WTC11 (cell line): Measurements from ENCODE around the gene CFAP77.

Experiments
- ETV6 ChIP-seq: sonication (generic); formaldehyde crosslinking; IDR thresholded peaks from 2 replicates; pipeline ENCODE4 v1.8.1; 2022; ENCODE audit warnings: mild to moderate bottlenecking, missing genetic modification reagents
- JUN ChIP-seq: sonication (generic); formaldehyde crosslinking; IDR thresholded peaks from 2 replicates; pipeline ENCODE4 v1.8.0; 2023; ENCODE audit warnings: mild to moderate bottlenecking, missing genetic modification reagents
- SP1 ChIP-seq: sonication (generic); formaldehyde crosslinking; conservative IDR thresholded peaks from 2 replicates; pipeline ENCODE4 v1.8.1; 2022; ENCODE audit warnings: missing genetic modification reagents
- TF ChIP-seq, protein P1 (sequence below): fragments of 200-600 bp; IDR thresholded peaks from 2 replicates; pipeline ENCODE4 v1.8.0; 2022; ENCODE audit warnings: antibody characterized with exemption
- TF ChIP-seq, protein P2 (sequence below): sonication (generic); formaldehyde crosslinking; IDR thresholded peaks from 2 replicates; pipeline ENCODE4 v1.8.0; 2022; ENCODE audit warnings: missing genetic modification reagents
- TF ChIP-seq, protein P3 (sequence below): sonication (generic); formaldehyde crosslinking; IDR thresholded peaks from 2 replicates; pipeline ENCODE4 v1.8.0; 2022; ENCODE audit warnings: mild to moderate bottlenecking, missing genetic modification reagents
- TF ChIP-seq, protein P4 (sequence below): sonication (generic); formaldehyde crosslinking; IDR thresholded peaks from 2 replicates; pipeline ENCODE4 v1.8.0; 2023; ENCODE audit warnings: missing genetic modification reagents
- TF ChIP-seq, protein P5 (sequence below): sonication (generic); formaldehyde crosslinking; IDR thresholded peaks from 2 replicates; pipeline ENCODE4 v1.8.1; 2022; ENCODE audit warnings: mild to moderate bottlenecking, missing genetic modification reagents, moderate library complexity, borderline replicate concordance
- TF ChIP-seq, protein P6 (sequence below): sonication (generic); formaldehyde crosslinking; IDR thresholded peaks from 2 replicates; pipeline ENCODE4 v1.8.0; 2022; ENCODE audit warnings: mild to moderate bottlenecking, missing genetic modification reagents
- TF ChIP-seq, protein P7 (sequence below): sonication (generic); formaldehyde crosslinking; IDR thresholded peaks from 2 replicates; pipeline ENCODE4 v1.8.1; 2023; ENCODE audit warnings: mild to moderate bottlenecking, missing genetic modification reagents, moderate library complexity

DNA sequence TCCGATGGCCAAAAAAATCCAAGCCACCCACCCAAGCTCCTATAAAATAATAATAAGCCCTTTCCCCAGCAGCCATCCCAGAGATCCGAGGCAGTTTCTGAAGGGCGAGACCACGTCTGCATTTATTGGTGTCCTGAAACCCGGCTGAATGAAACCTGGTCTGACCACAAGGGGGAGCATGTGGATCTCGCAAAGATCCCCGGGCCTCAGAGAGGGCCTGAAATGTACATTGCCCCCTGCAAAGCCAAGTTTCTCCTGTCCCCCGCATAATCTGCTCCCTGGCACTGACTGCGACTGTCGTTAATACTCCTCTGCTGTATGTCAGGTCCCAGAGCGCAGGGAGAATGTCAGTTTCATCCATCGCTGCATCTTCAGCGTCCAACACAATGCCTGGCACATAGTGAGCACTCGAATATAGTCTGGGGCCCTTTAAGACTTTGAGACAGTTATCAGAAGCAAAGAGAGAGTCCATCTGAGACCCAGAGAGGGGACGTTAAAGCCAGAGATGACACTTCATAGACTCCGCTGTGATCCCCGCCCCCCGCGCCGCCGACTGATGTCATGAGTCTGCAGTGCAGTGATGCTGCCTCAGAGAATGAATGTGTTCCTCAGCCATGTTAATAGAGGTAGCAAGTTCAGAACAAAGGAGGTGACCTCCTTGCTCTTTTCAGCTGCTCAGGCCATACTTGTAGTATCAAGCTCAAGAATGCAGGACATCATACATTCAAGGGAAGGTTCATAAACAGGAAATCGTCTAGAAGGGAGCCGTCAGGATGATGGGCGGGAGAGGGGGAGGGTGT lies 97.9 kb downstream of the CFAP77 start:
- TF ChIP-seq, protein P1, sequence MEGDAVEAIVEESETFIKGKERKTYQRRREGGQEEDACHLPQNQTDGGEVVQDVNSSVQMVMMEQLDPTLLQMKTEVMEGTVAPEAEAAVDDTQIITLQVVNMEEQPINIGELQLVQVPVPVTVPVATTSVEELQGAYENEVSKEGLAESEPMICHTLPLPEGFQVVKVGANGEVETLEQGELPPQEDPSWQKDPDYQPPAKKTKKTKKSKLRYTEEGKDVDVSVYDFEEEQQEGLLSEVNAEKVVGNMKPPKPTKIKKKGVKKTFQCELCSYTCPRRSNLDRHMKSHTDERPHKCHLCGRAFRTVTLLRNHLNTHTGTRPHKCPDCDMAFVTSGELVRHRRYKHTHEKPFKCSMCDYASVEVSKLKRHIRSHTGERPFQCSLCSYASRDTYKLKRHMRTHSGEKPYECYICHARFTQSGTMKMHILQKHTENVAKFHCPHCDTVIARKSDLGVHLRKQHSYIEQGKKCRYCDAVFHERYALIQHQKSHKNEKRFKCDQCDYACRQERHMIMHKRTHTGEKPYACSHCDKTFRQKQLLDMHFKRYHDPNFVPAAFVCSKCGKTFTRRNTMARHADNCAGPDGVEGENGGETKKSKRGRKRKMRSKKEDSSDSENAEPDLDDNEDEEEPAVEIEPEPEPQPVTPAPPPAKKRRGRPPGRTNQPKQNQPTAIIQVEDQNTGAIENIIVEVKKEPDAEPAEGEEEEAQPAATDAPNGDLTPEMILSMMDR: peak; percentile 75
- no peak for TF ChIP-seq ETV6
- TF ChIP-seq, protein P2, sequence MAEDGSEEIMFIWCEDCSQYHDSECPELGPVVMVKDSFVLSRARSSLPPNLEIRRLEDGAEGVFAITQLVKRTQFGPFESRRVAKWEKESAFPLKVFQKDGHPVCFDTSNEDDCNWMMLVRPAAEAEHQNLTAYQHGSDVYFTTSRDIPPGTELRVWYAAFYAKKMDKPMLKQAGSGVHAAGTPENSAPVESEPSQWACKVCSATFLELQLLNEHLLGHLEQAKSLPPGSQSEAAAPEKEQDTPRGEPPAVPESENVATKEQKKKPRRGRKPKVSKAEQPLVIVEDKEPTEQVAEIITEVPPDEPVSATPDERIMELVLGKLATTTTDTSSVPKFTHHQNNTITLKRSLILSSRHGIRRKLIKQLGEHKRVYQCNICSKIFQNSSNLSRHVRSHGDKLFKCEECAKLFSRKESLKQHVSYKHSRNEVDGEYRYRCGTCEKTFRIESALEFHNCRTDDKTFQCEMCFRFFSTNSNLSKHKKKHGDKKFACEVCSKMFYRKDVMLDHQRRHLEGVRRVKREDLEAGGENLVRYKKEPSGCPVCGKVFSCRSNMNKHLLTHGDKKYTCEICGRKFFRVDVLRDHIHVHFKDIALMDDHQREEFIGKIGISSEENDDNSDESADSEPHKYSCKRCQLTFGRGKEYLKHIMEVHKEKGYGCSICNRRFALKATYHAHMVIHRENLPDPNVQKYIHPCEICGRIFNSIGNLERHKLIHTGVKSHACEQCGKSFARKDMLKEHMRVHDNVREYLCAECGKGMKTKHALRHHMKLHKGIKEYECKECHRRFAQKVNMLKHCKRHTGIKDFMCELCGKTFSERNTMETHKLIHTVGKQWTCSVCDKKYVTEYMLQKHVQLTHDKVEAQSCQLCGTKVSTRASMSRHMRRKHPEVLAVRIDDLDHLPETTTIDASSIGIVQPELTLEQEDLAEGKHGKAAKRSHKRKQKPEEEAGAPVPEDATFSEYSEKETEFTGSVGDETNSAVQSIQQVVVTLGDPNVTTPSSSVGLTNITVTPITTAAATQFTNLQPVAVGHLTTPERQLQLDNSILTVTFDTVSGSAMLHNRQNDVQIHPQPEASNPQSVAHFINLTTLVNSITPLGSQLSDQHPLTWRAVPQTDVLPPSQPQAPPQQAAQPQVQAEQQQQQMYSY (CRISPR knock-in tag): no peak
- TF ChIP-seq, protein P3, sequence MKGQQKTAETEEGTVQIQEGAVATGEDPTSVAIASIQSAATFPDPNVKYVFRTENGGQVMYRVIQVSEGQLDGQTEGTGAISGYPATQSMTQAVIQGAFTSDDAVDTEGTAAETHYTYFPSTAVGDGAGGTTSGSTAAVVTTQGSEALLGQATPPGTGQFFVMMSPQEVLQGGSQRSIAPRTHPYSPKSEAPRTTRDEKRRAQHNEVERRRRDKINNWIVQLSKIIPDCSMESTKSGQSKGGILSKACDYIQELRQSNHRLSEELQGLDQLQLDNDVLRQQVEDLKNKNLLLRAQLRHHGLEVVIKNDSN (CRISPR knock-in tag): no peak
- TF ChIP-seq, protein P4, sequence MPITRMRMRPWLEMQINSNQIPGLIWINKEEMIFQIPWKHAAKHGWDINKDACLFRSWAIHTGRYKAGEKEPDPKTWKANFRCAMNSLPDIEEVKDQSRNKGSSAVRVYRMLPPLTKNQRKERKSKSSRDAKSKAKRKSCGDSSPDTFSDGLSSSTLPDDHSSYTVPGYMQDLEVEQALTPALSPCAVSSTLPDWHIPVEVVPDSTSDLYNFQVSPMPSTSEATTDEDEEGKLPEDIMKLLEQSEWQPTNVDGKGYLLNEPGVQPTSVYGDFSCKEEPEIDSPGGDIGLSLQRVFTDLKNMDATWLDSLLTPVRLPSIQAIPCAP (CRISPR knock-in tag): no peak
- TF ChIP-seq, protein P5, sequence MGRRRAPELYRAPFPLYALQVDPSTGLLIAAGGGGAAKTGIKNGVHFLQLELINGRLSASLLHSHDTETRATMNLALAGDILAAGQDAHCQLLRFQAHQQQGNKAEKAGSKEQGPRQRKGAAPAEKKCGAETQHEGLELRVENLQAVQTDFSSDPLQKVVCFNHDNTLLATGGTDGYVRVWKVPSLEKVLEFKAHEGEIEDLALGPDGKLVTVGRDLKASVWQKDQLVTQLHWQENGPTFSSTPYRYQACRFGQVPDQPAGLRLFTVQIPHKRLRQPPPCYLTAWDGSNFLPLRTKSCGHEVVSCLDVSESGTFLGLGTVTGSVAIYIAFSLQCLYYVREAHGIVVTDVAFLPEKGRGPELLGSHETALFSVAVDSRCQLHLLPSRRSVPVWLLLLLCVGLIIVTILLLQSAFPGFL (CRISPR knock-in tag): no peak
- TF ChIP-seq, protein P6, sequence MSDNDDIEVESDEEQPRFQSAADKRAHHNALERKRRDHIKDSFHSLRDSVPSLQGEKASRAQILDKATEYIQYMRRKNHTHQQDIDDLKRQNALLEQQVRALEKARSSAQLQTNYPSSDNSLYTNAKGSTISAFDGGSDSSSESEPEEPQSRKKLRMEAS (CRISPR knock-in tag): no peak
- TF ChIP-seq, protein P7, sequence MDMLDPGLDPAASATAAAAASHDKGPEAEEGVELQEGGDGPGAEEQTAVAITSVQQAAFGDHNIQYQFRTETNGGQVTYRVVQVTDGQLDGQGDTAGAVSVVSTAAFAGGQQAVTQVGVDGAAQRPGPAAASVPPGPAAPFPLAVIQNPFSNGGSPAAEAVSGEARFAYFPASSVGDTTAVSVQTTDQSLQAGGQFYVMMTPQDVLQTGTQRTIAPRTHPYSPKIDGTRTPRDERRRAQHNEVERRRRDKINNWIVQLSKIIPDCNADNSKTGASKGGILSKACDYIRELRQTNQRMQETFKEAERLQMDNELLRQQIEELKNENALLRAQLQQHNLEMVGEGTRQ: no peak
- no peak for TF ChIP-seq SP1 (CRISPR knock-in tag)
- no peak for TF ChIP-seq JUN (CRISPR knock-in tag)
